ENCODE results near the gene GNAS-AS1. TPM values are rescaled to one million over a fixed set of nuclear protein-coding genes. Genes with fewer than 3 reads are reported as not detected.

Gene GNAS-AS1
- total RNA-seq, 2 donors from 2014 or later: not detected

DNA sequence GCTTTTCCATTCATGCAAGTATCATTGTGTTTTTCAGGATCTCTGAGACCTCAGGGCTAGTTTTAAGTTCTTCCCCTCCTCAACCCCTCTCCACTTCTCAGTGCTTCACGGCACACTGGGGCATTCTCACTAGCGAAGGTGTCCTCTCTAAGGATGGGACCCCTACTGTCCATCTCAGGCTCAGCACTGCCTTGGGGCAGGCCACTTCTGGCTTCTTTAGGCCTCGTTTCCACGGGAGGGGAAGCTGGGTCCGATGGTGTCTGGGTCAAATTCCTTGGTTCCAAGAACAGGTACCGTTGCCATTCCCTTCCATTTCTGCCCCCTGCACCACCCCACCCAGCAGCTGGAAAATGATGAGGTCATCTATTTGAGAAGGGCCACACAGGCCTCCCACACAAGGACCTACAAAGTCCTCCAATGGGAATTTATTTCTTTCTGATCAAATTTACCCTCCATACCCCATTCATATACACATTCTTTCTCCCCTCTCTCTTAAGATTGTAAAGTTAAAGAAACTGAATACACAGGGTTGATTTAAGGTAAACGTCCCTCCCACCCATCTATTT is 19.0 kb upstream of the GNAS-AS1 start:
- intact Hi-C loops (cut with DNase I): loop anchor here in 1 of 2 donors (5.0 kb wide), 1 partner anchor 353 kb away; no protein-coding TSS in a partner anchor

DNA sequence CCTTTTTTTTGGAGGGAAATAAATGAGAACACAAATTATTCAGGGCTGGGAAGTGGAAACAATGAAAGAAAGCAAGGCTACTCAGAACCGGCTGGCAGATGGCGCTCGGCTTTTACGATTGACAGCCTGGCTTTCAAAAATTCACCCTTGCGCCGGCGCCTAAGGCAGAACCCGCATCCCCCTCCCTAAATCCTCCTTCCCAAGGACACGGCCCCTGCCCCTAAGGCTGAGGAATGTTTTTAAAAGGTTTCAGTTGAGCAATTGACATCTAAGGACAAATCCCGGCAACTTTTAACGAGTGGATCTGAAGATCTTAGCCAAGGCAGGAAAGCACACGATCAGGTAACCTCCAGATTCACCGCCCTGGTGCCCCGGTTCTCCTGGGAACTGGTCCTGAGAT is 18.1 kb upstream of the GNAS-AS1 start:
- no peak for DNase-seq (ENCODE audit: low spot score)
- intact Hi-C loops (cut with DNase I): no loop called here

More for the DNA sequence above, 19.0 kb upstream of the GNAS-AS1 start:
- no peak for DNase-seq (ENCODE audit: low spot score)

DNA sequence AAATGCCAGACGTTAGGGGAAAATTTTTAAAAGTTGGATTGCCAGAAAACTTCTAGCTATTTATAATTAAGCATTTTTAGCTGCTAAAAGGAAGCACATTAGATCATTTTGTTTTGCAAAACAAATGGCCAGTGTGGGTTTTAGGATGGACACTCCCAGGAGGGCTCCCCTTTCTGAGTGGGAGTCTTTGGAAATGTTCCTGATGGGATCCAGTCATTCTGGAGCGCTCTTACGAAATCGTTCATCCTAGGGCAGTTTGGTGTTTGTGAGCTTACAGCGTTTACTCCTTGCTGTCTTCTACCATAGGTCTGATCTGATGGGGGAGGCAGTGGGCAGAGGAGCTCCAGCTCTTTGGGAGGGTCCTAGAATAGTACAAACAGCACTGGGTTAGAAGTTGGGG is 16.5 kb upstream of the GNAS-AS1 start:
- intact Hi-C loops (cut with DNase I): no loop called here
- DNase-seq (ENCODE audit: low spot score): no peak

DNA sequence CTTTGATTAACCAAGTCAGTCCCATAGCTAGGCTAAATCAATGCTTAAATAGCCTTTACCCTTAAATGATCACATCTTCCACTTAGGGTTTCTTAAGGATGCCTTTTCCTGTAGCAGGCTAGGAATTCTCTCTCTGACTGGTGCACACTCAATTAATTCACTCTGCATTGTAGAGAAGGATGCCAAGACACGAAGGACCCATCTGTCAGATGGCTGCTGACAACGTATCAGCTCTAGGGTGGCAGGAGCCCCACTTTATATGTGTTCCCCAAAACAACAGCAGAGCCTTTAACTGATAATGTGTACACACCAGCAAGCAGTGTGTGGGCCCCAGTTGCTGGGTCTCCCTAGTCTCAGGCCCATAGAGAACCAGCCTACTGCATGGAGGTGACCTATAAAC is 15.1 kb upstream of the GNAS-AS1 start:
- intact Hi-C loops (cut with DNase I): no loop called here
- no peak for DNase-seq (ENCODE audit: low spot score)

DNA sequence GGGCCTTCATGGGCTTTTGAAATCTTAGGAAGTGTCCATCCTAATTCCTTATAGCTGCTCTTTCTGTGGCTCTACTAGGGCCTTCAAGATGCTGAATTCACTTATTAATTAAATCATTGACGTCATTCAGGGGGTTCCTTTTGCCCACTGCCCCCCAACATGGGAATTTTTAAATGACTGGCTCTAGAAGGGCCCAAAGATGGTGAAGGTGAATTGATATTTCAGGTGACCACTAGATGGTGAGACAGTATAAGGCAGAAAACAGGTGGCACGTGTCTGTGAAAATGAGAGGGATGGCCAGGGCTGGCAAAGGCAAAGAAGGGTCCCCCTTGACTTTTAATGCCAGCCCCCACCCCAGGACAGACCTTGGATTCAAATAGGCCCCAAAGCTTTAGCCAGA is 13.6 kb upstream of the GNAS-AS1 start:
- no peak for DNase-seq (ENCODE audit: low spot score)
- intact Hi-C loops (cut with DNase I): loop anchor here in 1 of 2 donors (5.0 kb wide), 1 partner anchor 368 kb away; no protein-coding TSS in a partner anchor

DNA sequence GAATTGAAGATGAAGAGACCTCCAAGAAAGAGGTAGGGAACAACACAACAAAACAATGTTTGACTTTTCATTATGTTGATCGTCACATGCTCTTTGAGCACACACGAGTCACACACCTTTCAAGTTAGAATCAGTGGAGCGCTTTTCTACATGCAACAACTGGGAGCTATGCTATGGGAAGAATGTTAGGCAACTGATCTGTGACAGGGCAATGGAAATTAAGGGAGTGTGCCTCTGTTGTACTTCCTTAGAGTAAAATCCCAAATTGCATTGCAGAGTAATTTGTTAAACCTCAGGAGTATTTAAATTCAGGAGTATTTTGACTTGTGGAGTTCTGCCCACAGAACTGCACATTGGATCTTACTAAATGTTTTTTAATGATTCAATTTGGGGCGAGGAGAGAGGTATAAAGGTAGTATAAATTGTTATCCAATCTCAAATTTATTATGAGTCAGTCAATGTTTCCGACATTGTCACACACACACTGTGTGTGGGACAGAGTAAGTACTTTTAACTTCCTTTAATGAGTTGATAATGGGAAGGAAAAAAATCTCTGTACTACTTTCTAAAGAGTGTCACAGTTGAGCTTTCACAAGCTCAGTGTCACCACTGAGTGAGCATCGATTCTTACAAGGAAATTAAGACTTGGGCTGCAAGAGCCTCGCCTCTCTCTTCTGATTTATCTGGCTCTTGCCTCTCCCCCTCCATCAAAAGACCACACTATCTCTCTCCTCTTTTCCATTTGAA is 12.5 kb upstream of the GNAS-AS1 start:
- DNase-seq (ENCODE audit: low spot score): no peak
- intact Hi-C loops (cut with DNase I): loop anchor here in 1 of 2 donors (5.0 kb wide), 1 partner anchor 369 kb away; no protein-coding TSS in a partner anchor

DNA sequence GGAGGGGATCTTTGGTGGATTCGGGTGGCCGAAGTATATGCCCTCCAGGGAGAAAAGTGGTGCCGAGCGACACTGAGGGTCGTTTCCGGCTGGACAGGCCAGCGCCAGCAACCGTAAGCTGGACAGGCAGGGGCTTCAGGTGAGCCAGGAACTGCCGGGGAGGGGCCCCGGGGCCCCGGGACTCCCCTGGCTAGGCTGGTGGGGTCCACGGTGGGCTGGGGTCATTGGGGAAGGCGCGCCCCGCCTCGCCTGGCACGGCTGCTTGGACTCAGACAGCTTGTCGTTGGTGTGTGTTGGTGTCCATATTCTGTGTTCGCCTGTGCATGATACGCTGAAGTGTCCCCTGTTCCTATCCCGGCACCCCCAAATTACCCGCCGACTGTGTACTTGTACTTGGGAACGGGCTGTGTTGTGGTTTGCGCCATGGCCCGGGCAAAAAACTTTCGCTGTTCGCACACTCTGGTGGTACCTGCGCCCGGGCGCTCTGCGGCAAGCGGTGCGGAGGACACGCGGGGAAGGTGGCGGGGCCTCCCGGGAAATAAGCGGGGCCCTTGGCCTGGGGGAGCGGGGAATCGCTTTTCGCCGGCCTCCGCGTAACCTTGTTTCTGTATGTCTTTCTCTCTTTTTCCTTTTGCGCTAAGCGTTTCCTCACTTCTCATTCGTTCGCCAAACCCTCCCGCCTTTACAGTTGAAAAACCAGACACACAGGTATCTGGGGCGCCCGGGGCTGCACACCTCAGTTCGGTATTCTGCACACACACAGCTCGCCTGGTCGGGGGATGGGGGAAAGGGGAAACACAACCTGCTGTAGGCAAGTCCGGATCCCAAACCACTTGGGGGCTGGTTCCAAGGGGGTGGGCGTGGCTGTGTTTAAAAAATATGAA is 5.0 kb upstream of the GNAS-AS1 start:
- intact Hi-C loops (cut with DNase I): loop anchor here (2.0 to 10.0 kb wide), 2 partner anchors 595 to 621 kb away; no protein-coding TSS in a partner anchor
- no peak for DNase-seq (ENCODE audit: low spot score)

DNA sequence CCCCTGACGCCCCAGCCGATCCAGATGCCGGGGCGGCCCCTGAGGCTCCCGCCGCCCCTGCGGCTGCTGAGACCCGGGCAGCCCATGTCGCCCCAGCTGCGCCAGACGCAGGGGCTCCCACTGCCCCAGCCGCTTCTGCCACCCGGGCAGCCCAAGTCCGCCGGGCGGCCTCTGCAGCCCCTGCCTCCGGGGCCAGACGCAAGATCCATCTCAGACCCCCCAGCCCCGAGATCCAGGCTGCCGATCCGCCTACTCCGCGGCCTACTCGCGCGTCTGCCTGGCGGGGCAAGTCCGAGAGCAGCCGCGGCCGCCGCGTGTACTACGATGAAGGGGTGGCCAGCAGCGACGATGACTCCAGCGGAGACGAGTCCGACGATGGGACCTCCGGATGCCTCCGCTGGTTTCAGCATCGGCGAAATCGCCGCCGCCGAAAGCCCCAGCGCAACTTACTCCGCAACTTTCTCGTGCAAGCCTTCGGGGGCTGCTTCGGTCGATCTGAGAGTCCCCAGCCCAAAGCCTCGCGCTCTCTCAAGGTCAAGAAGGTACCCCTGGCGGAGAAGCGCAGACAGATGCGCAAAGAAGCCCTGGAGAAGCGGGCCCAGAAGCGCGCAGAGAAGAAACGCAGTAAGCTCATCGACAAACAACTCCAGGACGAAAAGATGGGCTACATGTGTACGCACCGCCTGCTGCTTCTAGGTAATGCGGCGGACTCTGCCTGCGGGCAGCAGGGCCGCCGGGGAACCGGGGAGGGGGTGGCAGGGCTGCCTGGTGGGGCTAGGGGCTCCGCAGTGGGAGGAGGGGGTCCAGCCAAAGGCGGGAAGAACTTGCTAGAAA is 4.2 kb upstream of the GNAS-AS1 start:
- no peak for DNase-seq (ENCODE audit: low spot score)
- intact Hi-C loops (cut with DNase I): loop anchor here (2.0 to 10.0 kb wide), 2 partner anchors 596 to 620 kb away; no protein-coding TSS in a partner anchor

DNA sequence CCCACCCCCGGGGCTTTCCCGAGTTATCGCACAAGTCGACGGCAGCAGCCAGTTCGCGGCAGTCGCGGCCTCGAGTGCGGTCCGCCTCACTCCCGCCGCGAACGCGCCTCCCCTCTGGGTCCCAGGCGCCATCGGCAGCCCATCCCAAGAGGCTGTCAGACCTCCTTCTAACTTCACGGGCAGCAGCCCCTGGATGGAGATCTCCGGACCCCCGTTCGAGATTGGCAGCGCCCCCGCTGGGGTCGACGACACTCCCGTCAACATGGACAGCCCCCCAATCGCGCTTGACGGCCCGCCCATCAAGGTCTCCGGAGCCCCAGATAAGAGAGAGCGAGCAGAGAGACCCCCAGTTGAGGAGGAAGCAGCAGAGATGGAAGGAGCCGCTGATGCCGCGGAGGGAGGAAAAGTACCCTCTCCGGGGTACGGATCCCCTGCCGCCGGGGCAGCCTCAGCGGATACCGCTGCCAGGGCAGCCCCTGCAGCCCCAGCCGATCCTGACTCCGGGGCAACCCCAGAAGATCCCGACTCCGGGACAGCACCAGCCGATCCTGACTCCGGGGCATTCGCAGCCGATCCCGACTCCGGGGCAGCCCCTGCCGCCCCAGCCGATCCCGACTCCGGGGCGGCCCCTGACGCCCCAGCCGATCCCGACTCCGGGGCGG is 3.4 kb upstream of the GNAS-AS1 start:
- DNase-seq (ENCODE audit: low spot score): no peak
- intact Hi-C loops (cut with DNase I): loop anchor here (2.0 to 10.0 kb wide), 2 partner anchors 597 to 619 kb away; no protein-coding TSS in a partner anchor

DNA sequence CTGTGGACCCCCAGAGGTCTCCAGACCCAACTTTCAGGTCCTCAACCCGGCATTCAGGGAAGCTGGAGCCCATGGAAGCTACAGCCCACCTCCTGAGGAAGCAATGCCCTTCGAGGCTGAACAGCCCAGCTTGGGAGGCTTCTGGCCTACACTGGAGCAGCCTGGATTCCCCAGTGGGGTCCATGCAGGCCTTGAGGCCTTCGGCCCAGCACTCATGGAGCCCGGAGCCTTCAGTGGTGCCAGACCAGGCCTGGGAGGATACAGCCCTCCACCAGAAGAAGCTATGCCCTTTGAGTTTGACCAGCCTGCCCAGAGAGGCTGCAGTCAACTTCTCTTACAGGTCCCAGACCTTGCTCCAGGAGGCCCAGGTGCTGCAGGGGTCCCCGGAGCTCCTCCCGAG is 2.8 kb upstream of the GNAS-AS1 start:
- no peak for DNase-seq (ENCODE audit: low spot score)
- intact Hi-C loops (cut with DNase I): loop anchor here in 1 of 2 donors (10.0 kb wide), 1 partner anchor 619 kb away; no protein-coding TSS in a partner anchor

DNA sequence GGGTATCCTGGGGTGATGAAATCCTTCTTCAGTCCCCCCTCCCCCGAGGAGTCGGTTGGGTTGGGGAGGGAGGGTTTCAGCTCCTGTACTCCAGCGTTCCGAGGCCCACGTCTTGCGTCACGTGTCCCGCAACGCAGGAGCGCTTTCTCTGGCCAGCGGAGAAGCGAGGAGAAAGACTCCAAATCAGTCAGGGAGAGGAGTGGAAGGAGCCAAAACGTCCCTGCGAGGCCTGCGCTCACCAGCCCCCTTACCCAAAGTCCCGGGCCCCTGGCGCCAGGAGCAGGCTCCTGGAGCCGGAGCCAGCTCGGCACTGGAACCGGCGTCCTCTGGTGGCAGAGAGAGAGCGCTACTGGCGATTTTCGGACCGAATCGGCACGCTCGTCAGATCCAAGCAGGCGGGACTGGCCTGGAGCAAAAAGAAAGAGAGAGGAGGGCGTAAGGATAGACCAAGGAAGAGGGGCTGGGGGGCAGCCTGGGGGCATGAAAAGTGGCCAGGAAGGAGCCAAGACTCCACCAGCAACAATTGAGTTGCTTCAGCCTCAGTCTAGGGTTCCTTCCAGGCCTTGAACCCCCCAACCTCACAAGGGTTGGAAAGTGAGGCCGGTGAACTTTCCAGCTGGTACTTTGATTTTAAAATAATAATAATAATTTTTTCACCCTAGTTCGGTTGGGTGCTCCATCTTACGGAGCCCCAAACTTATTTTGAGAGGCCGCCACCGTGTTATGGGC is 2.0 kb upstream of the GNAS-AS1 start, which contains the start of gene GNAS:
GNAS (plus strand) TSS at position 174 of the 729 bp plus-strand sequence.
- intact Hi-C loops (cut with DNase I): loop anchor here in 1 of 2 donors (10.0 kb wide), 1 partner anchor 618 kb away; no protein-coding TSS in a partner anchor
- no peak for DNase-seq (ENCODE audit: low spot score)

DNA sequence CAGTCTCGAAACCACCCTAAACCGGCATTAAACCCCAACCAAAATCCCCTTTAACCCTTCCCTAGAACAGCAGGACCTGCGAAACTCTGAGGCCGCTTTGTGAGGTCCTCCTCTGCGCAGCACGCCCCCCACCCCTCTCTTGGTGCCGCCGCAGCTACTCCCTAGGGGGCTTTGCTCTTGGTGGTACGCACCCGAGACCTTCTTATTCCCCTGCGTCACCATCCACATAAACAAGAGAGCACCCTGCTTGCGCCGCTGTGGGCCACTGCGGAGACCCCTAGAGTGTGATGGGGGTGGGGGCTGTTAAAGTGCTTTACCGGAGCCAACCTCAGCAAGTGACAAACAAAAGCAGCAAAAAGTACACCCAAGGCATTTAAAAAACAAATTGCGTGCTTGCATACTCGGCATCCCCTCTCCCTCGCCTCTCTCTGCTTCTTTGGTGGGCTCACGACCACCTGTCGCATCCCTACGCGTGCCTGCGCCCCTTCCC is 1.3 kb upstream of the GNAS-AS1 start:
- DNase-seq (ENCODE audit: low spot score): no peak
- intact Hi-C loops (cut with DNase I): loop anchor here in 1 of 2 donors (10.0 kb wide), 1 partner anchor 617 kb away; no protein-coding TSS in a partner anchor

DNA sequence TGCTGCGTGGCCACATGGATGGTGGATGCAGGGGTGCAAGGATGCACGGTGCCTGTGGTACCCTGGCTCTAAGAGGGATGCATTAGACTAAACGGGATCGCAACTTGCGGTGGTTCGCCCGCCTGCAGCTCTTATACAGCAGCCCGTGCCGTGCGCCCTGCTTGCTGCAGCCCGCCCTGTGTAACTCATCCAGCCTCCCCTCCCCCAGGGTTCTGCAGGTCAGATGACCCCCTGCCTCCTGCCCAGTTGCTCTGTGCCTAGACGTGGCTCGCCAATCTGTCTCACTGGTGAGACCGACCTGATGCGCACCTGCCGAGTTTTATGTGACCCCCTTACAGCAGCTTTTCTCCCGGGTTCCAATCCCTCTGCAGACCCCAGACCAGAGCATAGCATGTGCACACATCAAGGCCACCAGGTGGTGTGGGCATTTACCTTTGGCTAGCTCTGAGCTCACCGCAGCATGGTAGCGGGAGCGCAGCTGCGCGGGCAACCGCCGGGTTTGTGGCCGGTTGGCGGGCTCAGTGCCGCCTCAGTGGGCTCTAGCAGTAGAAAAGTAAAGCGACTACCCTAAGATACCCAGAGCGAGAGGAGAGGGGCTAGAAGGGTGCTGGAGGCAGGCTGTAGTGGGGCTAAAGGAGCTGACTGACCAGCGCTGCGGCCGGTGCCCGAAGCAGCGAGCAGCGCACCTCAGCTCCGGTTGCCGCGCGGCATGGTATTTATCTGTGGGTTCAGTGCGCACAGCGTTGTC is 693 bp upstream of the GNAS-AS1 start:
- intact Hi-C loops (cut with DNase I): loop anchor here in 1 of 2 donors (10.0 kb wide), 1 partner anchor 617 kb away; no protein-coding TSS in a partner anchor
- DNase-seq (ENCODE audit: low spot score): no peak

DNA sequence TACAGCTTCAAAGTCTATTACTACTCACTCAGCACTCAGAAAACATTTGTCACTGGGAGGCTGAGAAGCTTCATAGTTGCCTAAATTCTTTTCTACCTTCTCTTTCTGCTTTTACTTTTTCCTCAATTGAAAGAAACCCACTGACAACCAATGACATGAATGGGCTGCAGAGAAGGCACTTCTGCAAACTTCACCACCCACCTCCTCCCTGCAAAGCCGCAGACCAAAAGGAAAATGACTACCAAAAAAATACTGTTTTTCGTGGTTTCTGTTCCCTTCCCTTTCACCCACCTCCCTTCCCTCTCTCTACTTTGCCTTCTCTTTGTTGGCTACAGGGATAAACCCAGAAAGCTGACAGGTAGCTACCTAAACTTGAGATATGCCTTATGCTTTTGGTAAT is 3.2 kb downstream of the GNAS-AS1 start:
- no peak for DNase-seq (ENCODE audit: low spot score)
- intact Hi-C loops (cut with DNase I): no loop called here

DNA sequence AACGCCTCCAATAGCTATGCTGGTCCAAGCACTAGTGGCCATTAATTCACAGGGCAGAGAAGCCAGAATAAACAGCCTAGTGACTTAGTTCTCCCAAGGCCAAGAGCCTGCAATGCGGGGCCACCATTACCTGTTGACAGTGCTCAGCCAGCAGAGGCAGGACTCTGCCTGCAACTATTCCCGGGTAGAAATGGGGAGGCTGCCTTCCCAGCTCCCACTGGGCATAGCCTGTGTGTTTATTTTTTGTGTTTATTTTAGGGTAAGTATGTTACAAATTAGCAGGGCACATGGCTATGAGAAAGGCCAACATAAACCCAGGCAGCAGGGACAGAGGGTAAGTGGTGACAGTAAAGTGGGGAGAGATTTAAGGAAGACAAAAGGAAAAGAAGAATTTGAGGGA is 5.0 kb downstream of the GNAS-AS1 start:
- no peak for DNase-seq (ENCODE audit: low spot score)
- intact Hi-C loops (cut with DNase I): no loop called here

DNA sequence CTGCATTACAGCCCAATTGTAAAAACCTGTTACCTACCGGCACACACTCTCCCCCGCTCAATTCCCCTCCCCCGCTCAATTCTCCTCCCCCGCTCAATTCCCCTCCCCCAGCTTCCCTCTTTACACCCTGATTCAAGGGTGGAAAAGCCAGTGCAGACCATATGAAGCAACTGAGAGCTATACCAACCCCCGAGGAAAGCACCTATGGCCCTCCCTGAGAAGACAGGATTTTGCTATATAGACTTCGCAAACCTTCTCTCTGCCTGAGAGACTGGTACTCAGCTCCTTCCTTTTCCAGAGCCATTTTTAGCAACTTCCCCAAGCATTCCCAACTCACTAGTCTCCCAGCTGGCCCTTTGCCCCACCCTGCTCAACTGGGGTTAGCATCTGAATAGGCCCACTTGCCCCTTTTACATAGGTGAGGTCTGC is 7.6 kb downstream of the GNAS-AS1 start:
- intact Hi-C loops (cut with DNase I): no loop called here
- no peak for DNase-seq (ENCODE audit: low spot score)

Measured in posterior vena cava (tissue), 2 donors.